ENCODE measurements around the gene ATG16L1.
A peak's percentile ranks its signal among the peaks of the same experiment; 100 is the strongest.

Gene ATG16L1

DNA sequence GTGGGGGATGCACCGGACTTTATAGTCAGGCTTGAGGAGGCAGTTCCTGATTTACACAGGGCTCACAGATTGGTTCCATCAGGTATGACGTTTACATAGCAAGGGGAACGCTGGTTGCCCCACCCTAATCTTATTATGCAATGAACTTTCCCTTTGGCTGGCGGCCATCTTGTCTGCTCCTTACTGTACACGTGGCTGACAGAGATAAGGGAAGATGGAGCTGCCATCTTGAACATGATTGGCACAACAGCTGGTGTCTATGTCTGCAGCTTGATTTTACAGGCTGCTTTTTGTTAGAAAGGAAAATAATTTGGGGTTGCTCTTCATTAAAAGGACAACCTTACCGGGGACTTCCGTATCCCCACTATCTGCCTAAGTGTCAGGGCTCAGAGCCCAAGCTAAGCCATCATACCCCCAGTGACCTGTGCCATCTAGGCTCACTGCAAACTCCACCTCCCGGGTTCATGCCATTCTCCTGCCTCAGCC lies 33.5 kb upstream of the ATG16L1 start:
- DNase-seq (ENCODE audit: low spot score), result no peak
- TF ChIP-seq CTCF (IDR thresholded peaks at IDR 0.05; ENCODE audit: extremely low read depth, insufficient read depth, missing control alignments), result no peak

GRCh38 chr2:233218836-233219235 lies 32.6 kb upstream of the ATG16L1 start:
- in situ Hi-C loops (cut with MboI; ENCODE audit: low pct_unique_long_range_greater_than_20kb, low sequenced_read_pairs, unreplicated experiment), result no loop called here
- TF ChIP-seq CTCF (IDR thresholded peaks at IDR 0.05; ENCODE audit: extremely low read depth, insufficient read depth, missing control alignments), result no peak
- DNase-seq (ENCODE audit: low spot score), result no peak

More for the DNA sequence above, 33.5 kb upstream of the ATG16L1 start:
- in situ Hi-C loops (cut with MboI; ENCODE audit: low pct_unique_long_range_greater_than_20kb, low sequenced_read_pairs, unreplicated experiment), result no loop called here

- no peak for DNase-seq (ENCODE audit: low spot score)
- TF ChIP-seq CTCF (IDR thresholded peaks at IDR 0.05; ENCODE audit: extremely low read depth, insufficient read depth, missing control alignments), result no peak
- in situ Hi-C loops (cut with MboI; ENCODE audit: low pct_unique_long_range_greater_than_20kb, low sequenced_read_pairs, unreplicated experiment), result no loop called here
Observed at GRCh38 chr2:233219848-233220247, 31.6 kb upstream of the ATG16L1 start.

GRCh38 chr2:233221378-233222063 lies 30.0 kb upstream of the ATG16L1 start:
- TF ChIP-seq CTCF (IDR thresholded peaks at IDR 0.05; ENCODE audit: extremely low read depth, insufficient read depth, missing control alignments), result no peak
- in situ Hi-C loops (cut with MboI; ENCODE audit: low pct_unique_long_range_greater_than_20kb, low sequenced_read_pairs, unreplicated experiment), result no loop called here
- DNase-seq (ENCODE audit: low spot score), result no peak

- peak; percentile 73 for DNase-seq (ENCODE audit: low spot score)
- in situ Hi-C loops (cut with MboI; ENCODE audit: low pct_unique_long_range_greater_than_20kb, low sequenced_read_pairs, unreplicated experiment), result no loop called here
- no peak for TF ChIP-seq CTCF (IDR thresholded peaks at IDR 0.05; ENCODE audit: extremely low read depth, insufficient read depth, missing control alignments)
Observed at GRCh38 chr2:233223059-233223894, 28.2 kb upstream of the ATG16L1 start.

GRCh38 chr2:233225230-233226068 lies 26.0 kb upstream of the ATG16L1 start:
- DNase-seq (ENCODE audit: low spot score), result no peak
- TF ChIP-seq CTCF (IDR thresholded peaks at IDR 0.05; ENCODE audit: extremely low read depth, insufficient read depth, missing control alignments), result no peak
- in situ Hi-C loops (cut with MboI; ENCODE audit: low pct_unique_long_range_greater_than_20kb, low sequenced_read_pairs, unreplicated experiment), result no loop called here

All from GM13977 (cell line).